ENCODE results near the gene SPNS2. TPM values are rescaled to one million over a fixed set of nuclear protein-coding genes. Genes with fewer than 3 reads are reported as not detected.

The SPNS2 gene
- total RNA-seq, 5 donors from 2014 or later (not counting 1 experiment from before 2014, with no cell fraction given): 0.30 to 0.75 (median 0.53) TPM

DNA sequence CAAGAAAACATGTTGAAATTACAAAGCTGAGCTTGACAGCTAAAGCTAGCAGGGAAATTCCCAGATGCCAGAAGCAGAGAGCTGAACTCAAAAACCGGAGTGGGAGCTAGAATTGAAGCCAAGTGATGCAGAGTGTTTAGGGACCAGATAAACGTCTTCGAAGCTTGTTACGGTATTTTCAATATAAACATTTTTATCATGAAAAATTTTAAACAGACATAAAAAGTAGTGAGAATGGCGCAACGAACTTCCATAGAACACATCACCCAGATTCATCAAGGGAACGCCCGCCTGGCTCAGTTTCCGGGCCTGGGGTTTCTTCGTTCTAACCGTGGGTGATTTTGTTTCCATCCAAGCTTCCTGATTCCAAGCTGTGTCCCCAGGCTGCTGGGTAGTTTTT, 18.1 kb downstream of the SPNS2 start:
- Mint-ChIP-seq H3K4me3 (no peak overlapping the region), H3K27ac (no peak overlapping the region), H3K36me3 (no peaks in the 10 kb centered on the region), H3K27me3 (no peaks in the 10 kb centered on the region), H3K4me1 (no peaks in the 10 kb centered on the region), H3K9me3 (no peaks in the 10 kb centered on the region)
- CTCF ChIA-PET: interaction anchor here in 1 of 2 donors (0.6 kb wide), 1 partner anchor 1073 kb away, joined by 3 read pairs; no protein-coding TSS in a partner anchor
- peaks cover 0 to 2% of the 10 kb centered on the region in 2 experiments for H3K4me1 ChIP-seq (ENCODE audit: control insufficient read depth in 1 of 2, extremely low read depth in 1 of 2, insufficient read depth in 2 of 2, low read length in 2 of 2)
- WGBS (ENCODE audit: insufficient coverage): 92% methylated on average over 2 of the region's 11 CpGs
- no peaks in the 10 kb centered on the region for H3K9me3 ChIP-seq
- H3K27me3 ChIP-seq (replicated peaks in 1 of 2; ENCODE audit: control insufficient read depth in 2 of 2, extremely low read depth in 1 of 2, insufficient read depth in 2 of 2, low read length in 1 of 2): peaks cover 0 to 19% of the 10 kb centered on the region in 2 experiments
- no peak overlapping the region for H3K4me3 ChIP-seq (ENCODE audit: control insufficient read depth in 1 of 2, extremely low read depth in 1 of 2, low read length in 1 of 2)
- ATAC-seq (replicated peaks in 1 of 4): no peak
- H3K36me3 ChIP-seq (ENCODE audit: control insufficient read depth in 2 of 2, extremely low read depth in 1 of 2, insufficient read depth in 1 of 2, low read length in 1 of 2): no peaks in the 10 kb centered on the region
- POLR2A ChIA-PET: no interaction called here
- no peak overlapping the region for H3K27ac ChIP-seq (ENCODE audit: low read length)
- no peak for DNase-seq

DNA sequence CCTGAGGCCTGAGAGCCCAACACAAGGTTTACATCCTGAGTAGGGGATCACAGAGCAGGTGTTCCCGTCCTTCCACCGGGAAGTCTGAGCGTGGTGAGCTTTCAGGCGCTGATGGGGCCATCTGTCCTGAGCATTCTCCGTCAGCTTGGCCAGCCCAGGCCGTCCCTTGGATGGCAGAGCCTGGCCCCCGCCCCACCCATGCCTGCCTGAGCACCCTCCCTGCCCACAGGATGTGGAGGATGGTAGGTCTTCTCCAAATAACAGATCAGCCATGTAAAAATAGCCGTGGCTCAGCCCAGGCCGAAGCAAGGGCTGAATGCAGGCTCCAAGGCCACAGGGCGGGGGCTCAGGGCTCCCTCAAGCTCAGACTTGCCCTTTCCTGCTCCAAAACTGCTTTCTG, 20.2 kb downstream of the SPNS2 start:
- peaks cover 0 to 2% of the 10 kb centered on the region in 2 experiments for H3K4me1 ChIP-seq (ENCODE audit: control insufficient read depth in 1 of 2, extremely low read depth in 1 of 2, insufficient read depth in 2 of 2, low read length in 2 of 2)
- Mint-ChIP-seq H3K9me3 (no peaks in the 10 kb centered on the region), H3K4me3 (no peak overlapping the region), H3K27me3 (no peaks in the 10 kb centered on the region), H3K27ac (no peak overlapping the region), H3K4me1 (no peaks in the 10 kb centered on the region), H3K36me3 (no peaks in the 10 kb centered on the region)
- DNase-seq (no peak), ATAC-seq (replicated peaks in 1 of 4) (no peak)
- H3K36me3 ChIP-seq (ENCODE audit: control insufficient read depth in 2 of 2, extremely low read depth in 1 of 2, insufficient read depth in 1 of 2, low read length in 1 of 2): no peaks in the 10 kb centered on the region
- H3K9me3 ChIP-seq: no peaks in the 10 kb centered on the region
- no peak overlapping the region for H3K4me3 ChIP-seq (ENCODE audit: control insufficient read depth in 1 of 2, extremely low read depth in 1 of 2, low read length in 1 of 2)
- 74% methylated on average over 6 of the region's 10 CpGs for WGBS (ENCODE audit: insufficient coverage)
- H3K27ac ChIP-seq (ENCODE audit: low read length): no peak overlapping the region
- H3K27me3 ChIP-seq (replicated peaks in 1 of 2; ENCODE audit: control insufficient read depth in 2 of 2, extremely low read depth in 1 of 2, insufficient read depth in 2 of 2, low read length in 1 of 2): peaks cover 0 to 20% of the 10 kb centered on the region in 2 experiments
- CTCF ChIA-PET: no interaction called here
- POLR2A ChIA-PET: no interaction called here

DNA sequence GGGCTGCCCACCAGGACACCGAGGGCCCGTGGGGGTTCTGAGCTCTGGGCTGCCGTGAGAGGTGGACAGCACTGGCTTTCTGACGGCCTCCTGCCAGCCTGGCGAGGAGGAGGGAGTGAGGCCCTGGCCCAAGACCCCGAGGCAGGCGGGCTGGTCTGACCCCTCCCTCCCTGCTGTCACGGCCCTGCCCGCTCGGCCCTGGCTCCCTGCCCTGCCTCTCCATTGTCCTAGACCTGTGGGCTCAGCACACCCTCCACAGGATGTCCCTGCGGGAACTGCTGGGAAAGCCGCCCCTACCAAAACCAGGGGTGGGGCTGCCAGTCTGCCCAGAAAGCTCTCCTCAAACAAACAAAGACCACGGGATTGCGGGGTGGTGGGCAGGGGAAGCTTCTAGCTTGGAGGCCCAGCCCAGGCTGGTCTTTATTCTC, 20.7 kb downstream of the SPNS2 start:
- Histone ChIP-seq H3K4me1 (ENCODE audit: control insufficient read depth in 1 of 2, extremely low read depth in 1 of 2, insufficient read depth in 2 of 2, low read length in 2 of 2) (peaks cover 0 to 2% of the 10 kb centered on the region in 2 experiments), H3K4me3 (ENCODE audit: control insufficient read depth in 1 of 2, extremely low read depth in 1 of 2, low read length in 1 of 2) (no peak overlapping the region), H3K27me3 (replicated peaks in 1 of 2; ENCODE audit: control insufficient read depth in 2 of 2, extremely low read depth in 1 of 2, insufficient read depth in 2 of 2, low read length in 1 of 2) (peaks cover 0 to 18% of the 10 kb centered on the region in 2 experiments), H3K27ac (ENCODE audit: low read length) (no peak overlapping the region), H3K36me3 (ENCODE audit: control insufficient read depth in 2 of 2, extremely low read depth in 1 of 2, insufficient read depth in 1 of 2, low read length in 1 of 2) (no peaks in the 10 kb centered on the region), H3K9me3 (no peaks in the 10 kb centered on the region)
- Mint-ChIP-seq H3K27me3 (no peaks in the 10 kb centered on the region), H3K4me3 (no peak overlapping the region), H3K4me1 (no peaks in the 10 kb centered on the region), H3K27ac (no peak overlapping the region), H3K9me3 (no peaks in the 10 kb centered on the region), H3K36me3 (no peaks in the 10 kb centered on the region)
- ATAC-seq (replicated peaks in 1 of 4) (no peak), DNase-seq (no peak)
- ChIA-PET CTCF (no interaction called here), POLR2A (no interaction called here)
- WGBS (ENCODE audit: insufficient coverage): 92% methylated on average over 10 of the region's 14 CpGs

DNA sequence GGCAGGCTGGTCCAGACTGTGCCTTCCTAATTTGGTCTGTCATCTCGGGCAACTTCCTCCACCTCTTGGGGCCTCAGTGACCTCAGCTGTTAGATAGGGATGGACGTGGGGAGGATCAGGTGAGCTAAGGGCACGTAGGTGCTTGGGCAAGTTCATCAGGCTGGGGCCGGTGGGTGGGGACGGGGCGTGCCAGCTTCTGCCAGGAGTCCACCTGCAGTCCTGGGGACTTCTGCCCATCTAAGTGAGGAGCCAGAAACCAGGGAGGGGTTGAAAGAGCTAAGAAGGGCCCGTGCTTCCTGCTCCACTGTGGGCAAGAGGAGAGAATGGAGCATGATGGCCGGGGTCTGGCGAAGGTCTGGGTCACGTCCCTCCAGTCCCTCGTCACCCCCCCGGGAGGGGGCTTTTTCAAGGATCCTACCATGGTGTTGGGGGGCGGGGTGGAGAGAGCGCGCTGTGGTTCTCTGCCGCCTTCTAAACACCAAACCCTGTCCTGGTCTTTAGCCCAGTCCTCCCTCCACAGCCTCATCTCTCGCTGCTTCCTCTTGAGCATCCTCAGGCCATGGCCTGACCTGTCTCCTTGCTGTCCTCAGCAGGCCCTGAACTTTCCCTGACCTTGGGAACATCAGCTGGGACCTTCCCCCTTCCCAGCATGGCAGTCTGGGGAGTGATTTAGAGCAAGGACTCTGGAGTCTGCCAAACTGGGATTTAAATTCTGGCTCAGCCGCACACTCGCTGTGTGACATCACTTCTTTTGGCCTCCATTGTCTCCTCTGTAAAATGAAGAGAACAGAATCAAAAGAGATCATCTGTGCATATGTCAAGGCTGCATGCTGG, 21.6 kb downstream of the SPNS2 start:
- no peak overlapping the region for H3K27ac Mint-ChIP-seq
- ChIA-PET POLR2A (no interaction called here), CTCF (no interaction called here)
- H3K27me3 Mint-ChIP-seq: no peaks in the 10 kb centered on the region
- WGBS (ENCODE audit: insufficient coverage): 89% methylated on average over 12 of the region's 19 CpGs
- Histone ChIP-seq H3K27me3 (replicated peaks in 1 of 2; ENCODE audit: control insufficient read depth in 2 of 2, extremely low read depth in 1 of 2, insufficient read depth in 2 of 2, low read length in 1 of 2) (peaks cover 0 to 18% of the 10 kb centered on the region in 2 experiments), H3K36me3 (ENCODE audit: control insufficient read depth in 2 of 2, extremely low read depth in 1 of 2, insufficient read depth in 1 of 2, low read length in 1 of 2) (no peaks in the 10 kb centered on the region), H3K9me3 (no peaks in the 10 kb centered on the region), H3K4me3 (ENCODE audit: control insufficient read depth in 1 of 2, extremely low read depth in 1 of 2, low read length in 1 of 2) (no peak overlapping the region), H3K27ac (ENCODE audit: low read length) (no peak overlapping the region), H3K4me1 (ENCODE audit: control insufficient read depth in 1 of 2, extremely low read depth in 1 of 2, insufficient read depth in 2 of 2, low read length in 2 of 2) (peaks cover 0 to 2% of the 10 kb centered on the region in 2 experiments)
- H3K4me3 Mint-ChIP-seq: no peak overlapping the region
- no peak for DNase-seq
- no peaks in the 10 kb centered on the region for H3K36me3 Mint-ChIP-seq
- H3K4me1 Mint-ChIP-seq: no peaks in the 10 kb centered on the region
- ATAC-seq (replicated peaks in 1 of 4): no peak
- no peaks in the 10 kb centered on the region for H3K9me3 Mint-ChIP-seq

DNA sequence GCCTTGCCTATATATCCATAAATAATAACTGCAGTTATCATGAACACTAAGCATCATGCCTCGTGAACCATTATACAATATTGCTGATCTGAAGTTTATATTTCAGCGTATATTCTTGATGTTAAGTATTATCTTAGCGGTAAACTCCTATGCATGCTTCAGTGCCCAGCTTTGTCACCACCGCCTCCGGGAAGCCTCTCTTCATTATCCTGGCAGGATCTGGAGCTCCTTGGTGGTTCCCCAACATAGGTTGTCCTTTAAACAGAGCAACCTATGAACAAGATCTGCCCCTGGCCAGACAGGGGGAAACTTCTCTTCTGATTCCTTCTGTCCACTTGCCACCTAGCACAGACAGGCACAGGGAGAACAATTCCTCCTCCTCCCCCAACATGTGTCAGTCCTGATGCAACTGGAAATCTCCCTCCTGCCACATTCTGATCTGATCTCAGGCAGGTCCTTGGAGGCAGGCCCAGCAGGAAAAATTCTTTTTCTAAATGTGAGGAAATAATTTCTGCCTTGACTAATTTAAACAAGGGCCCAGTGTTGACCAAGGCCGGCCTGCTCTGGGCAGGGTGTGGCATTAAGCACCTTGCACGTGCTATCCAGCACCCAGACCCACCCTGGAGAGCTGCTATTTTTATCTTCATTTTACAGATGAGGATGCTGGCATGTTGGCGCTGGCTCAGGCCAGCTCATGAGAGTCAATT, 22.4 kb downstream of the SPNS2 start:
- CTCF ChIA-PET: no interaction called here
- peaks cover 0 to 2% of the 10 kb centered on the region in 2 experiments for H3K4me1 ChIP-seq (ENCODE audit: control insufficient read depth in 1 of 2, extremely low read depth in 1 of 2, insufficient read depth in 2 of 2, low read length in 2 of 2)
- no peak for ATAC-seq (replicated peaks in 1 of 4)

DNA sequence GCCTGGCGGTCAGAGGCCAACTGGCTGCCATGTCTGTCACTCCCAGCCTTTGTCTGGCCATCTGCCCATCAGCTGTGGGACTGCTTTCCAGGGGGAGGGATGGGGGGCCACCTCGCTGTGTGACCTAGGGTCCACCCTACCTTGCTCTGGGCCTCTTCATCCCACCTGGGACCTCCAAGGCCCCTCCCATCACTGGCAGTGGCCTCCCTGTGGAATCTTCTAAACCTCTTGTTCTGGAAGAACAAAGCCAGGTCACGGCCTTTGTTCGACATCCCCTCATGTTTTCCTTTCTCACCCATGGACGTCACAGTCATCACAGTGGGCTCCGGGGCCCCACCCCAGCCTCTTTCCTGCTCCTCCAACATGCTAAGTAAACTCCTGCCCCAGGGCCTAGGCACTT, 24.0 kb downstream of the SPNS2 start:
- CTCF ChIA-PET: no interaction called here
- Mint-ChIP-seq H3K4me3 (no peak overlapping the region), H3K9me3 (no peaks in the 10 kb centered on the region), H3K27me3 (no peaks in the 10 kb centered on the region), H3K4me1 (no peaks in the 10 kb centered on the region), H3K36me3 (no peaks in the 10 kb centered on the region), H3K27ac (no peak overlapping the region)
- H3K4me1 ChIP-seq (ENCODE audit: control insufficient read depth in 1 of 2, extremely low read depth in 1 of 2, insufficient read depth in 2 of 2, low read length in 2 of 2): peaks cover 0 to 2% of the 10 kb centered on the region in 2 experiments
- 86% methylated on average over 4 of the region's 6 CpGs for WGBS (ENCODE audit: insufficient coverage)
- peaks cover 0 to 15% of the 10 kb centered on the region in 2 experiments for H3K27me3 ChIP-seq (replicated peaks in 1 of 2; ENCODE audit: control insufficient read depth in 2 of 2, extremely low read depth in 1 of 2, insufficient read depth in 2 of 2, low read length in 1 of 2)
- DNase-seq (no peak), ATAC-seq (replicated peaks in 1 of 4) (no peak)
- H3K27ac ChIP-seq (ENCODE audit: low read length): no peak overlapping the region
- no peak overlapping the region for H3K4me3 ChIP-seq (ENCODE audit: control insufficient read depth in 1 of 2, extremely low read depth in 1 of 2, low read length in 1 of 2)
- no peaks in the 10 kb centered on the region for H3K9me3 ChIP-seq
- POLR2A ChIA-PET: no interaction called here
- H3K36me3 ChIP-seq (ENCODE audit: control insufficient read depth in 2 of 2, extremely low read depth in 1 of 2, insufficient read depth in 1 of 2, low read length in 1 of 2): no peaks in the 10 kb centered on the region

More for the DNA sequence above, 22.4 kb downstream of the SPNS2 start:
- H3K27me3 Mint-ChIP-seq: no peaks in the 10 kb centered on the region
- POLR2A ChIA-PET: interaction anchor here in 1 of 2 donors (0.6 kb wide), 1 partner anchor 780 kb away, joined by 6 read pairs; no protein-coding TSS in a partner anchor
- no peaks in the 10 kb centered on the region for H3K9me3 Mint-ChIP-seq
- no peaks in the 10 kb centered on the region for H3K9me3 ChIP-seq
- no peak for DNase-seq
- H3K36me3 Mint-ChIP-seq: no peaks in the 10 kb centered on the region
- 94% methylated on average over 3 of the region's 8 CpGs for WGBS (ENCODE audit: insufficient coverage)
- H3K27ac Mint-ChIP-seq: no peak overlapping the region
- H3K27ac ChIP-seq (ENCODE audit: low read length): no peak overlapping the region
- H3K27me3 ChIP-seq (replicated peaks in 1 of 2; ENCODE audit: control insufficient read depth in 2 of 2, extremely low read depth in 1 of 2, insufficient read depth in 2 of 2, low read length in 1 of 2): peaks cover 0 to 18% of the 10 kb centered on the region in 2 experiments
- no peak overlapping the region for H3K4me3 Mint-ChIP-seq
- H3K4me1 Mint-ChIP-seq: no peaks in the 10 kb centered on the region
- H3K36me3 ChIP-seq (ENCODE audit: control insufficient read depth in 2 of 2, extremely low read depth in 1 of 2, insufficient read depth in 1 of 2, low read length in 1 of 2): no peaks in the 10 kb centered on the region
- H3K4me3 ChIP-seq (ENCODE audit: control insufficient read depth in 1 of 2, extremely low read depth in 1 of 2, low read length in 1 of 2): no peak overlapping the region
